GM19455 (cell line): ENCODE measurements around the gene ATP5MG.

Experiments used
- ATAC-seq: cut with Tn5 transposase; IDR thresholded peaks from one replicate; pipeline ENCODE4 v1.9.1; 2021; ENCODE audit not compliant: unreplicated experiment

ATP5MG gene

DNA sequence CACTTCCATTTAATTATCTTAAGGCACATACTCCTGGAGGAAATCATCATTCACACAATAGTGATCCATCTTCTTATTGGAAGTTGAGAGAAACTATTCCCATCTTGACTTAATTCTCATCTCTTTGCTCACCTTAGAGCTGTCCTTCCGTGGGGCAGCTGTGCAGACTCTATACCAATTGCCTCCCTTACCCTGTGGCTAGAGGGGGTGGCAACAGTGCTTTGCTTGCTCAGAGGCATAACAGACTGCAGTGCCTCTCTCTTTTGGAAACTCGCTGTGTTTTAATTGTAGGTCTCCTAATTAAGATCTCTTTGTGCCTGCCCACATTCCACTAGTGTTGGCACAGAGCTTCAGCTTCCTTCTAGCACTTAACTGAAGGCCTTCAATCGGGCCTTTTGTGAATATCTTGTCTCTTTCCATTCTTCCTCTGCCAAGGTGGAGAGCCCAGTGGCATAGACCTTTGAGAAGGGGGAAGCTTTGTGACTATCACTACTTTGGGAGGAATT, 40.4 kb downstream of the ATP5MG start:
- no peak for ATAC-seq

DNA sequence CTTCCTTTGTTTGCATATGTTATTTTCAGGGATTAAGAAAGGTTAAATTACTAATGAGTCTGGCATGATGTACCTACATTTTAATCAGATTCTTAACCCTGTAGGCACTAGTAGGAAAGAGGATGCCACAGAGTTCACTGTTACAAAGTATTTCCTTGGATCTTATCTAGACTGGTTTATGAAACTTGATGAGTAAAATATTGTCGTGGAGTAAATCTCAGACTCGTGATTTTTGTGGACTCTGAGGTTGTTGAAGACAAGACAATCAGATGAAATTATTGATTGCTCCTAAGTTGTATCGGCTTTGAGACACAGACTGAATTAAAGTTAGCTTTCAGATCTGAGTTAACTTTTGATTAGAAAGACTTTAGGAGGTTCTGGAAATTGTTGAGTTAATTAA, 40.9 kb downstream of the ATP5MG start:
- no peak for ATAC-seq

DNA sequence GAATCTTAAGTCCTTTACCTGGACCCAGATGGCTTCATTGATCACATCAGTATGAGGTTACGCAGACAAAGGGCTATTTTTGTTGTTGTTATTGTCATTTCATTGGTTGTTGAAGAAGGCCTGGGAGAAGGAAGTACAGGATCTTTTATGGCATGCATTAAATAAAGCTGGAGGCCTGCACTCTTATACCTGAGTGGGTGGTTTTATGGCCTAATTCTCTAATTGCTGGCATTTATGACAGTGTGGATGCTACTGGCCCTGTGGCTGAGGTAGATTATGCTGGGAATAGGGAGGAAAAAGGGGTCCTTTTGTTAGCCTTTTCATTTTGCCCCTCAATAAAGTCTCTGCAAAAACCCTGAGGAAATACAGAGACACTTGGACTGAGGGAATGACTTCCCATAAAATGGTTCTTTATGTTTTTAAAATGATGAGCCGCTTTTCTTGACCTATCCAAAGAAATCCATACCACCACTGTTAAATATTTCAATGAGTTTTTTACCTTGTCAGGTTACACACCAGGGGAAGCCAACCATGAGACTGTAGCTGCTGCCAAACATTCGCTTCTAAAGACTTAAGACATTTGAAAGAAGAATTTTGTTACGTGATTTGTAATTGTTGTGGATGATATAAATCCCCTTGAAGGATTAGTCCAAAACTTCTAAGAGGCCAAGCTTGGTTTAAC, 41.6 kb downstream of the ATP5MG start:
- no peak for ATAC-seq

DNA sequence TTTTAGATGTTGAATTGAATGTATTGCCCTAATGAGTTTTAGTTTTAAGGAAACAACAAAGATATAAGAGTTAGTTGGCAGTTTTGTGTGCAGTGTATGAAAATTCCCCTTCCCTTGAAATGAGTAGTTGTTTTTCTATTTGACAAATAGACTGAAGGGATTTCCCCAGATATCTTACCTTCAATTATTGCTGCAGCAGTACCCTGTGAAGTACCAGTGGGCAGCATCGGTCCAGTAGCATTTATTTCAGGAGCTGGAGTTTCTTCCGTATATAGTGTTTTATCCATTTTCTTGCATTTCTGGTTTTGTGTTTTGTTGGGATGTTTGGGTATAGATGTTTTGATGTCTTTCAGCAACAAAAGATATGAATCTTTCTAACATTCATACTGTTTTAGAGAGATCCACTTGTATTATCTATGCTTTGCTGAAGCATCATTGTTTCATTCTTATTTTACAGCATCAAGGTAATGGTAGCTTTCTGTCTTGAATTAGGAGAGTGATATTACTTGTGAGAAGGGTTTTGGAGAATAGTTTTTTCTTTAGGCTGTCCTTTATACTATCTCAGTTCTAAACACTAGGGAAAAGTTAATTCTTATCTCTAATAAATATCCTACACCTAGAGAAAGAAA, 42.3 kb downstream of the ATP5MG start:
- ATAC-seq: no peak

DNA sequence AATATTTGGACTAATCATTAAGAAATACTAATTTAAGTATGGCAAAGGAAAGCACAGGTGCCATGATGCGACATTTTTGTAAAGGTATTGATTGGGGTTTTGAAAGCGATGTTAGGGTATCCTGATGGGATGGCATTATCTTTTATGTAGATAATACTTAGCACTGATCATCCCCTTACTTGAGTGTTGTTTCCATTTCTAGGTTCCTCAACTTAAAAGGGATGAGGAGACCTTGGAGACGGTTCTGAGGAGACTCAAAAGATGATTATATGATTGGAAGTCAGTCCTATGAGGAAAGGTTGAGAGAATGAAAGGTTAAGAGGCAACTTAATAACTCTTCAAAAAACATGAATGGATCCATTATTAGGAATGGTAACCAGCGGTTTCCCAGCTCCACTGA, 46.0 kb downstream of the ATP5MG start:
- ATAC-seq: no peak

DNA sequence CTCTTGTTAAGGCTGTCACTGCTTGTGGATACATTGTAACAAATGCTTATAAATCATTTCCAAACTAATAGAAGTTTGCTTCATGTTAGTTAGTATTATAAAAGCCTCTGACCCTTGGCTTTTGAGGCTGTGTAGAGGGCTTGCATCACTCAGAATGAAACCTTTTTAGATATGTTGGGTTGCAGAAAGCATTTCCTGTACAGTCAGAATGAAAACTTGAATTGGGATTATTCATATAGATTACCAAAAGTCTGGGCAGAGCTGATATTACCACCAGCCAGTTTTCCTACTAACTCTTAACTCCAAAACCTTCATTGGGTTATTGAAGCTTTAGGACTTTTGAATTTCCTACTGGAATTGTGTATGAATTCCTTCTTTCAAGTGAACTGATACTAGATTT, 46.9 kb downstream of the ATP5MG start:
- ATAC-seq: peak; percentile 68

DNA sequence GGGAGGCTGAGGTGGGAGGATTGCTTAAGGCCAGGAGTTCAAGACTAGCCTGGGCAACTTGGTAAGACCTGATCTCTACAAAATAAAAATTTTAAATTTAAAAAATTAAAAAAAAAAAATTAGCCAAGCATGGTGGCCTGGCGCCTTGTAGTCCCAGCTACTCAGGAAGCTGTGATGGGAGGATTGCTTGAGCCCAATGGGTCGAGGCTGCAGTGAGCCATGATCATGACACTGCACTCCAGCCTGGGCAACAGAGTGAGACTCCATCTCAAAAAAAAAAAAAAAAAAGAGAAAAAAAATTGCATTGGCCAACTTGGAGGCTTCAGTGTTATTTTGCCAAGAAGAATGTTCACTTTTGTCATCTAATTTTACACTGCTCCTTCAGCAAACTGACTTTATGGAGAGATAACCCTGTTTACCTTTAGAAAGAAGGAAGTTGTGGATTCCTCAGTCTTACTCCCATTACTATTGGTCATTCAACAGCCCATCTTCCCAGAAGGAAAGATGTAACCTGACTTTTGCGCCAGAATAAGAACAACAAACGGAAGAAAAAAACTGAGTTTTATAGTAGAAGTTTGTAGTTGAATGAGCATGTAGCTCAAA, 48.0 kb downstream of the ATP5MG start:
- ATAC-seq: no peak

DNA sequence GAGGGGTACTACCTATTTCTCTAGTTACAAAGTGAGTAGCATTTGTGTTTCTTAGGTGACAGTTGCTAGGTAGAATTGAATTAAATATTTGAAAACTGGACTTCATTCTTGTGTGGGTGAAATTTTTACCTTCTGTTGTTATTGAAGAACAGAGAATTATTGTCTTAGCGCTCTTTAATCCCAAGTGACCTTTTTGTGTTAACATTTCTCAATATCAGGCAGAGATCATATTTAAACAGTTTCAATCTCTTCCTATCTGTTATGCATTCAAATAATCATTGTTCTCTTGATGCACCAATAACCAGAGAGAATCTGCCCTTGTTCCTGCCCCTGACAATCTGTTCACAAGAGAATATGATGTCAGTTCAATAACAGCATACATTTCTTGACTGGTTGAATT, 49.0 kb downstream of the ATP5MG start:
- no peak for ATAC-seq
